RWPE2 (cell line): Measurements from ENCODE around the gene COPE.
A peak's percentile ranks its signal among the peaks of the same experiment; 100 is the strongest.

ENCODE experiments used
- ATAC-seq: fragments of 200-7000 bp; cut with Tn5 transposase; 3 replicates; pipeline ENCODE4 v1.9.1; 2021; ENCODE audit warnings: low read depth
- DNase-seq: peaks from one replicate; pipeline ENCODE4 v3.0.0-alpha.2; 2020; ENCODE audit warnings: low spot score
- H3K27ac ChIP-seq: fragments of 450-650 bp; 2 replicates; pipeline ENCODE4 v1.5.1; 2017; ENCODE audit warnings: mild to moderate bottlenecking; ENCODE audit not compliant: poor library complexity, severe bottlenecking
- H3K27me3 ChIP-seq: fragments of 250-450 bp; sonication (Bioruptor Pico); 2 replicates; pipeline ENCODE4 v1.5.1; 2021; ENCODE audit warnings: mild to moderate bottlenecking, moderate library complexity; ENCODE audit not compliant: insufficient read depth, poor library complexity, severe bottlenecking
- H3K36me3 ChIP-seq: fragments of 250-450 bp; sonication (Bioruptor Pico); 2 replicates; pipeline ENCODE4 v1.5.1; 2020; ENCODE audit warnings: low read depth, mild to moderate bottlenecking, moderate library complexity
- H3K4me1 ChIP-seq: fragments of 250-450 bp; sonication (Bioruptor Pico); 2 replicates; pipeline ENCODE4 v1.5.1; 2021; ENCODE audit warnings: mild to moderate bottlenecking, moderate library complexity; ENCODE audit not compliant: insufficient read depth, poor library complexity, severe bottlenecking
- H3K4me3 ChIP-seq: fragments of 250-450 bp; sonication (Bioruptor Pico); 2 replicates; pipeline ENCODE4 v1.5.1; 2021; ENCODE audit warnings: mild to moderate bottlenecking, moderate library complexity; ENCODE audit not compliant: severe bottlenecking
- H3K9me3 ChIP-seq: fragments of 250-450 bp; sonication (Bioruptor Pico); 2 replicates; pipeline ENCODE4 v1.5.1; 2021; ENCODE audit warnings: mild to moderate bottlenecking, moderate library complexity; ENCODE audit not compliant: severe bottlenecking
- CTCF ChIP-seq: fragments of 450-650 bp; IDR thresholded peaks from one replicate; pipeline ENCODE4 v1.5.1; 2017; ENCODE audit warnings: mild to moderate bottlenecking, moderate library complexity; ENCODE audit not compliant: poor library complexity, severe bottlenecking

Gene COPE

GRCh38 chr19:18857223-18857622, 62.0 kb downstream of the COPE start:
- H3K4me3 ChIP-seq = no peak overlapping the region
- H3K4me1 ChIP-seq = peaks cover under 1% of the 10 kb centered on the region
- no peaks in the 10 kb centered on the region for H3K27me3 ChIP-seq
- H3K9me3 ChIP-seq = no peaks in the 10 kb centered on the region
- DNase-seq (peak; percentile 49), ATAC-seq (no peak)
- no peak for TF ChIP-seq CTCF
- no peak overlapping the region for H3K27ac ChIP-seq
- H3K36me3 ChIP-seq = peaks cover 97% of the 10 kb centered on the region

- peak; percentile 38 for DNase-seq
- peak; percentile 38; the same call in 1 of the 3 replicates for ATAC-seq
- H3K9me3 ChIP-seq = no peaks in the 10 kb centered on the region
- H3K4me3 ChIP-seq = no peak overlapping the region
- no peak overlapping the region for H3K27ac ChIP-seq
- no peaks in the 10 kb centered on the region for H3K4me1 ChIP-seq
- H3K36me3 ChIP-seq = peaks cover 97% of the 10 kb centered on the region
- peak; percentile 29 for TF ChIP-seq CTCF
- H3K27me3 ChIP-seq = no peaks in the 10 kb centered on the region
Measured at GRCh38 chr19:18856385-18857126, 62.6 kb downstream of the COPE start.

- Histone ChIP-seq H3K36me3 (peaks cover 97% of the 10 kb centered on the region), H3K4me1 (no peaks in the 10 kb centered on the region), H3K4me3 (no peak overlapping the region), H3K9me3 (no peaks in the 10 kb centered on the region), H3K27me3 (no peaks in the 10 kb centered on the region), H3K27ac (no peak overlapping the region)
- no peak for TF ChIP-seq CTCF
- peak; percentile 47 for DNase-seq
- no peak for ATAC-seq
Measured at GRCh38 chr19:18855647-18856384, 63.4 kb downstream of the COPE start.

GRCh38 chr19:18854982-18855381, 64.2 kb downstream of the COPE start:
- Histone ChIP-seq H3K9me3 (no peaks in the 10 kb centered on the region), H3K4me3 (no peak overlapping the region), H3K36me3 (peaks cover 97% of the 10 kb centered on the region), H3K4me1 (peaks cover 6% of the 10 kb centered on the region), H3K27ac (no peak overlapping the region), H3K27me3 (no peaks in the 10 kb centered on the region)
- TF ChIP-seq CTCF = no peak
- ATAC-seq = no peak
- DNase-seq = peak; percentile 53
